ENCODE measurements around the gene OR2J3. TPM values are rescaled to one million over a fixed set of nuclear protein-coding genes. Genes with fewer than 3 reads are reported as not detected.
"Not testable (repeated sequence)": the region's sequence is repeated elsewhere in the genome, so short reads cannot be mapped to it uniquely, and the experiment has no call there.

OR2J3 gene
- polyA plus RNA-seq, 1 donor: not detected

DNA sequence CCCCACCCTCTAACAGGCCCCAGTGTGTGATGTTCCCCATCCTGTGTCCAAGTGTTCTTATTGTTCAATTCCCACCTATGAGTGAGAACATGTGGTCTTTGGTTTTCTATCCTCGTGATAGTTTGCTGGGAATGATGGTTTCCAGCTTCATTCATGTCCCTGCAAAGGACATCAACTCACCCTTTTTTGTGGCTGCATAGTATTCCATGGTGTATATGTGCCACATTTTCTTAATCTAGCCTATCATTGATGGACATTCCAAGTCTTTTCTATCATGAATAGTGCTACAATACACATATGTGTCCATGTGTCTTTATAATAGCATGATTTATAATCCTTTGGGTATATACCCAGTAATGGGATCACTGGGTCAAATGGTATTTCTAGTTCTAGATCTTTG, 47.3 kb downstream of the OR2J3 start:
- not testable (repeated sequence) for H3K4me3 ChIP-seq (ENCODE audit: low read length); H3K4me1 ChIP-seq (ENCODE audit: control insufficient read depth, insufficient read depth, low read length); H3K27ac ChIP-seq (ENCODE audit: low read length); DNase-seq; H3K9me3 ChIP-seq (ENCODE audit: control insufficient read depth, low read depth, low read length); H3K27me3 ChIP-seq (ENCODE audit: control insufficient read depth, insufficient read depth, low read length); H3K36me3 ChIP-seq (ENCODE audit: control insufficient read depth, insufficient read depth, low read length)
- no CpG with 5 or more reads among the region's 1 CpG for WGBS (ENCODE audit: insufficient coverage, low lambda C conversion rate)

DNA sequence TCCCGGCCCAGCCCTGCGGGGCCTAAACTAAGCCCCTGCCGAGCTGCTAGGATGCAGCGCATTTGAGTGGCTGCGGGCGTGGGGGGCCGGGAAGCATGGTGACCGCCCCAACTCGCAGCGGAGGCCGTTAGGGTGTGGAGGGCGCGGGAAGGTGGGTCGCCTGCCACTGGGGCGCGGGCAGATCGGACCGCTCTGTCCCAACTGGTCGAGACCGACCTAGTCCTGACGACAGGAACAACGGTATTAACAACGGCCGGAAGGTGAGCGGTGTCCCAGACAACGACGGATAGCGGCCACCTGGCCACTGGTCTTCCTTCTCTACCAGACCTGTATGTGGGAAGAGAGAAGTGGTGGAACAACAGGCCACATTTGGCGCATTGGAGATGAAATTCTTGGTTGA, 52.1 kb downstream of the OR2J3 start:
- not testable (repeated sequence) for H3K4me3 ChIP-seq (ENCODE audit: low read length); H3K9me3 ChIP-seq (ENCODE audit: control insufficient read depth, low read depth, low read length); H3K27ac ChIP-seq (ENCODE audit: low read length); H3K4me1 ChIP-seq (ENCODE audit: control insufficient read depth, insufficient read depth, low read length); H3K36me3 ChIP-seq (ENCODE audit: control insufficient read depth, insufficient read depth, low read length); H3K27me3 ChIP-seq (ENCODE audit: control insufficient read depth, insufficient read depth, low read length); DNase-seq
- WGBS (ENCODE audit: insufficient coverage, low lambda C conversion rate): no CpG with 5 or more reads among the region's 29 CpGs

Other genes with a start within 250 kb of the OR2J3 start
- gene TRIM27, start 184.1 kb upstream of the OR2J3 start, polyA plus RNA-seq: 72.9 TPM
- 3.2 TPM for gene ZNF311, start 102.7 kb upstream of the OR2J3 start, polyA plus RNA-seq
- not detected for gene OR2W1, start 62.9 kb upstream of the OR2J3 start, polyA plus RNA-seq
- not detected for gene OR2B3, start 20.7 kb upstream of the OR2J3 start, polyA plus RNA-seq
- gene OR2J1, start 8.6 kb upstream of the OR2J3 start, polyA plus RNA-seq: not detected
- not detected for gene OR2J2, start 62.8 kb downstream of the OR2J3 start, polyA plus RNA-seq
- not detected for gene OR14J1, start 193.6 kb downstream of the OR2J3 start, polyA plus RNA-seq

Measured in large intestine (tissue), 3 donors.